Keratinocyte (primary cell): Measurements from ENCODE around the gene FLNB.

Source experiments
- CTCF ChIP-seq, 3 experiments: IDR thresholded peaks in 1 of 3; conservative IDR thresholded peaks in 1 of 3; optimal IDR thresholded peaks in 1 of 3; 2 replicates in 2 of 3; 3 replicates in 1 of 3; pipeline versions ENCODE3 to v1.5.1; 2011; ENCODE audit warnings: low read length in 3 of 3, mild to moderate bottlenecking in 3 of 3, moderate library complexity in 2 of 3, control low read depth in 1 of 3, inconsistent platforms in 1 of 3; ENCODE audit not compliant: insufficient read depth in 2 of 3; ENCODE audit errors: extremely low read depth in 1 of 3
- EZH2 ChIP-seq: IDR thresholded peaks from one replicate; pipeline ENCODE4 v1.6.1; 2012; ENCODE audit warnings: inconsistent platforms, mild to moderate bottlenecking, low read length, moderate library complexity

DNA sequence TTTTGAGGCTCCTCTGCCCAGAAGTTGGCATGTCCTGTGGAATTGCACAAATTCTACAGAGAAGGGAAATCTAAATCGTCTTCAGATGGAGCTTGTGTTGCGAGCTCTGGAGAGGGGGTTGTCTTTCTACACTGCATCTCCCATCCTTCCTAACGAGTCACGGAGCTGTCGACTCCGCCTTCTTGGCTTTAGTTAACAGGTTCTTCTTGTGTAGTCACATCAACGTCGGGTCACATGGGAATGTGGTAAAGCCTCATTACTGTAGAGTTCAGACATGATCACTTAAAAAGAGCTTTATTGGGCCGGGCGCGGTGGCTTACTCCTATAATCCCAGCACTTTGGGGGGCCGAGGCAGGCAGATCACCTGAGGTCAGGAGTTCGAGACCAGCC, 142.6 kb downstream of the FLNB start:
- TF ChIP-seq CTCF (optimal IDR thresholded peaks at IDR 0.05 in 1 of 3, IDR thresholded peaks at IDR 0.05 in 1 of 3, conservative IDR thresholded peaks at IDR 0.05 in 1 of 3; ENCODE audit: extremely low read depth in 1 of 3, insufficient read depth in 2 of 3, low read length in 3 of 3), result no peak
- no peak for TF ChIP-seq EZH2
